ENCODE data around the gene VMAC. TPM values are rescaled to one million over a fixed set of nuclear protein-coding genes. Genes with fewer than 3 reads are reported as not detected.

VMAC gene
- total RNA-seq, 4 donors from 2014 or later = 0.65 to 13.0 (median 5.6) TPM

GRCh38 chr19:5892772-5893275, 11.8 kb upstream of the VMAC start:
- no peak for TF ChIP-seq CTCF (IDR thresholded peaks at IDR 0.05; ENCODE audit: low read depth)

GRCh38 chr19:5893296-5893903, 11.3 kb upstream of the VMAC start:
- no peak for TF ChIP-seq CTCF (IDR thresholded peaks at IDR 0.05; ENCODE audit: low read depth)

- no peak for TF ChIP-seq CTCF (IDR thresholded peaks at IDR 0.05; ENCODE audit: low read depth)
These were observed 10.6 kb upstream of the VMAC start for GRCh38 chr19:5893907-5894703.

GRCh38 chr19:5894704-5895349, 9.8 kb upstream of the VMAC start:
- no peak for TF ChIP-seq CTCF (IDR thresholded peaks at IDR 0.05; ENCODE audit: low read depth)

- TF ChIP-seq CTCF (IDR thresholded peaks at IDR 0.05; ENCODE audit: low read depth) = no peak
These were observed 9.3 kb upstream of the VMAC start for GRCh38 chr19:5895409-5895808.

- no peak for TF ChIP-seq CTCF (IDR thresholded peaks at IDR 0.05; ENCODE audit: low read depth)
These were observed 8.8 kb upstream of the VMAC start for GRCh38 chr19:5895890-5896289.
